UCSD-AML1 (cell line): Measurements from ENCODE around the gene NDN.
A peak's percentile ranks its signal among the peaks of the same experiment; 100 is the strongest.
"Not testable (repeated sequence)": the region's sequence is repeated elsewhere in the genome, so short reads cannot be mapped to it uniquely, and the experiment has no call there.

ENCODE experiments used
- DNase-seq: peaks from one replicate; lab custom pipeline; 2025; ENCODE audit not compliant: unreplicated experiment; lab: John Stamatoyannopoulos, UW

Gene NDN

GRCh38 chr15:23687143-23687470 lies at the start of gene NDN:
TSS of gene NDN (minus strand) at chr15:23687305. CDS start at chr15:23687217, 88 bp downstream.
- DNase-seq: no peak

GRCh38 chr15:23736033-23736673 lies 49.0 kb upstream of the NDN start:
- no peak for DNase-seq

- DNase-seq: no peak
Measured at GRCh38 chr15:23734862-23735261, 47.8 kb upstream of the NDN start.

GRCh38 chr15:23713874-23714656 lies 27.0 kb upstream of the NDN start:
- not testable (repeated sequence) for DNase-seq

GRCh38 chr15:23708332-23708731 lies 21.2 kb upstream of the NDN start:
- DNase-seq: no peak

GRCh38 chr15:23695282-23695681 lies 8.2 kb upstream of the NDN start:
- no peak for DNase-seq

GRCh38 chr15:23694592-23694991 lies 7.5 kb upstream of the NDN start:
- DNase-seq: no peak

GRCh38 chr15:23690450-23690852 lies 3.3 kb upstream of the NDN start:
- DNase-seq: no peak

GRCh38 chr15:23690015-23690414 lies 2.9 kb upstream of the NDN start:
- no peak for DNase-seq

GRCh38 chr15:23686466-23687142 lies 501 bp downstream of the NDN start:
- no peak for DNase-seq

GRCh38 chr15:23671481-23671880 lies 15.6 kb downstream of the NDN start:
- no peak for DNase-seq

- DNase-seq: no peak
Measured at GRCh38 chr15:23670970-23671369, 16.1 kb downstream of the NDN start.

GRCh38 chr15:23663232-23663631 lies 23.9 kb downstream of the NDN start:
- DNase-seq: no peak

GRCh38 chr15:23648920-23649515 lies 38.1 kb downstream of the NDN start:
- peak; percentile 13 for DNase-seq

GRCh38 chr15:23647421-23648370 lies 39.4 kb downstream of the NDN start, which contains the start of gene MAGEL2:
TSS of gene MAGEL2 (minus strand) at chr15:23647867. CDS start at chr15:23647742, 125 bp downstream.
- no peak for DNase-seq

GRCh38 chr15:23647001-23647295 lies 40.2 kb downstream of the NDN start:
- no peak for DNase-seq

- no peak for DNase-seq
Measured at GRCh38 chr15:23646165-23647000, 40.7 kb downstream of the NDN start.

GRCh38 chr15:23645371-23646164 lies 41.5 kb downstream of the NDN start:
- DNase-seq: no peak

GRCh38 chr15:23644829-23645228 lies 42.3 kb downstream of the NDN start:
- no peak for DNase-seq
